ENCODE results near the gene AMIGO1. TPM values are rescaled to one million over a fixed set of nuclear protein-coding genes. Genes with fewer than 3 reads are reported as not detected.

Gene AMIGO1
- total and polyA plus RNA-seq, 10 of the 15 experiments (the other 5 are each of a cell fraction or from before 2014, with no cell fraction given) = 0.02 to 0.28 (median 0.08) TPM; not detected in 1

GRCh38 chr1:109534307-109534858 lies 24.9 kb upstream of the AMIGO1 start:
- CTCF ChIA-PET = interaction anchor here (0.6 to 21.3 kb wide), 13 partner anchors 7 to 257 kb away, joined by 3 to 1280 read pairs (median 5); partner anchors contain the start of genes AMIGO1, CYB561D1, PSMA5 and SORT1
- TF ChIP-seq NR2C2 (IDR thresholded peaks at IDR 0.05; ENCODE audit: borderline replicate concordance, control insufficient read depth, insufficient read length, low read depth) (no peak), LARP7 (IDR thresholded peaks at IDR 0.05) (no peak), IKZF1 (conservative IDR thresholded peaks at IDR 0.05) (no peak), MEF2A (IDR thresholded peaks at IDR 0.05; ENCODE audit: insufficient read depth, low read depth, low read length) (no peak), NFYB (IDR thresholded peaks at IDR 0.05; ENCODE audit: insufficient read depth, low read depth, low read length) (no peak), TAF1 (IDR thresholded peaks at IDR 0.05; ENCODE audit: borderline replicate concordance, low read depth, low read length) (no peak), NFYA (IDR thresholded peaks at IDR 0.05; ENCODE audit: borderline replicate concordance, low read depth, low read length) (no peak), EED (IDR thresholded peaks at IDR 0.05; ENCODE audit: low read depth) (no peak), USF1 (IDR thresholded peaks at IDR 0.05; ENCODE audit: borderline replicate concordance, extremely low read length, insufficient read depth, low read depth, low read length) (no peak), RELB (IDR thresholded peaks at IDR 0.05; ENCODE audit: low read depth) (no peak), SIN3A (IDR thresholded peaks at IDR 0.05; ENCODE audit: low read depth, low read length) (no peak), SKIL (IDR thresholded peaks at IDR 0.05; ENCODE audit: low read depth, poor library complexity, severe bottlenecking) (no peak), MAX (IDR thresholded peaks at IDR 0.05; ENCODE audit: low read depth, low read length) (no peak), ESRRA (IDR thresholded peaks at IDR 0.05; ENCODE audit: low read length) (no peak), E4F1 (IDR thresholded peaks at IDR 0.05; ENCODE audit: borderline replicate concordance, partially characterized antibody) (no peak), PML (IDR thresholded peaks at IDR 0.05; ENCODE audit: low read length) (no peak)

More at GRCh38 chr1:109534307-109534858, 24.9 kb upstream of the AMIGO1 start:
- intact Hi-C loops (cut with micrococcal nuclease; ENCODE audit: unreplicated experiment) = loop anchor here (5.0 kb wide), 1 partner anchor 107 kb away; the partner anchor contains the start of gene PSMA5
- BruUV-seq (replicated peaks) = no TSS peak
- in situ Hi-C loops (cut with MboI) = loop anchor here (5.0 kb wide), 3 partner anchors 42 to 272 kb away; partner anchors contain the start of gene CYB561D1
- Histone ChIP-seq H3K27ac (ENCODE audit: control insufficient read depth, insufficient read depth) (no peak overlapping the region), H3K9me3 (replicated peaks; ENCODE audit: control insufficient read depth, insufficient read depth, low read length) (no peaks in the 10 kb centered on the region), H3K27me3 (replicated peaks in 1 of 2; ENCODE audit: control insufficient read depth in 2 of 2, insufficient read depth in 2 of 2, low read length in 1 of 2) (no peaks in the 10 kb centered on the region), H3K79me2 (ENCODE audit: control insufficient read depth, insufficient read depth, low read length) (no peaks in the 10 kb centered on the region), H3K4me1 (ENCODE audit: control insufficient read depth, insufficient read depth, low read length) (peaks cover 6% of the 10 kb centered on the region), H2AFZ (ENCODE audit: control insufficient read depth, low read depth, low read length) (no peak overlapping the region), H4K20me1 (ENCODE audit: control insufficient read depth, insufficient read depth) (no peaks in the 10 kb centered on the region), H3K4me3 (no peak overlapping the region), H3K9ac (ENCODE audit: control insufficient read depth, insufficient read depth, low read length) (no peak overlapping the region), H3K4me2 (ENCODE audit: control insufficient read depth, insufficient read depth) (no peak overlapping the region), H3K36me3 (ENCODE audit: control insufficient read depth in 2 of 2, insufficient read depth in 2 of 2, low read length in 1 of 2) (no peaks in the 10 kb centered on the region)
- ATAC-seq (no peak), DNase-seq (ENCODE audit: low read depth, low spot score) (no peak), FAIRE-seq (no peak)
- ChIA-PET POLR2A (interaction anchor here (0.6 kb wide), 1 partner anchor 71 kb away, joined by 4 read pairs; no protein-coding TSS in a partner anchor), SMC1A (ENCODE audit: uncharacterized antibody, unreplicated experiment) (interaction anchor here (1.2 to 10.3 kb wide), 4 partner anchors 40 to 333 kb away, joined by 3 to 431 read pairs (median 4); partner anchors contain the start of gene CYB561D1), RAD21 (ENCODE audit: unreplicated experiment) (interaction anchor here (0.6 to 10.3 kb wide), 8 partner anchors 12 to 742 kb away, joined by 3 to 422 read pairs (median 4); partner anchors contain the start of genes ATXN7L2 and CYB561D1)
- WGBS (ENCODE audit: insufficient coverage, insufficient replicate concordance, low lambda C conversion rate, missing lambda C conversion rate) = 0% methylated on average over 1 of the region's 1 CpG
